MM.1S (cell line): ENCODE data around the gene CEP19.

Experiments
- EZH2 ChIP-seq: fragments of 300-600 bp; sonication (generic); optimal IDR thresholded peaks from 2 replicates; pipeline ENCODE3; 2017; ENCODE audit warnings: low read depth, mild to moderate bottlenecking, antibody characterized with exemption, low read length, mixed read lengths
- TF ChIP-seq, protein P1 (sequence below): fragments of 300-600 bp; sonication (generic); IDR thresholded peaks from 2 replicates; pipeline ENCODE4 v1.5.1; 2016; ENCODE audit warnings: antibody characterized with exemption, low read length, mixed read lengths

DNA sequence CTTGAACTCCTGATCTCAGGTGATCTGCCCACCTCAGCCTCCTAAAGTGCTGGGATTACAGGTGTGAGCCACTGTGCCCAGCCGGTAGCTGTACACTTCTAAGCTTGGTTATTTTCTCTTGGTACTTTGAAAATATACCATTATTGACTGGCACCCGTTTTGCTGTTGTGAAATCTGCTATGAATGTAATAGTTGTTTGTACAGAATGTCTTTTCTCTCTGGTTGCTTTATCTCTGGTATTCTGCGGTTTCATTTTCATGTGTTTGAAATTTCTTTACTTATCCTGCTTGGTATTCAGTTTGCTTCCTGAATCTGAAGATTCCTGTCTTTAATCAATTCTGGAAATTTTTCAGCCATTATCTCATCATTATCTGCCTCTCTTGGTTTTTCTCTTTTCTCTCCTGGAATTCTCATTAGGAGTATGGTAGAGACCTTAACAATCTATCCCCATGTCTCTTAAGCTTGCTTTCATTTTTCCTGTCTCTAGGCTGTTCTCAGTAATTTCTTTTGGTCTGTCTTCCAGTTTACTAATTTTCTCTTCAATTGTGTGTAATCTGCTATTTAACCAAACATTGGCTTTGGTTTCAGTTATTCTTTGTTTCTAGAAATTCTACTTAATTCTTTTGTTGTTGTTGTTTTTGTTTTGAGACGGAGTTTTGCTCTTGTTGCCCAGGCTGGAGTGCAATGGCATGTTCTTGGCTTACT lies 24.8 kb upstream of the CEP19 start:
- TF ChIP-seq, protein P1, sequence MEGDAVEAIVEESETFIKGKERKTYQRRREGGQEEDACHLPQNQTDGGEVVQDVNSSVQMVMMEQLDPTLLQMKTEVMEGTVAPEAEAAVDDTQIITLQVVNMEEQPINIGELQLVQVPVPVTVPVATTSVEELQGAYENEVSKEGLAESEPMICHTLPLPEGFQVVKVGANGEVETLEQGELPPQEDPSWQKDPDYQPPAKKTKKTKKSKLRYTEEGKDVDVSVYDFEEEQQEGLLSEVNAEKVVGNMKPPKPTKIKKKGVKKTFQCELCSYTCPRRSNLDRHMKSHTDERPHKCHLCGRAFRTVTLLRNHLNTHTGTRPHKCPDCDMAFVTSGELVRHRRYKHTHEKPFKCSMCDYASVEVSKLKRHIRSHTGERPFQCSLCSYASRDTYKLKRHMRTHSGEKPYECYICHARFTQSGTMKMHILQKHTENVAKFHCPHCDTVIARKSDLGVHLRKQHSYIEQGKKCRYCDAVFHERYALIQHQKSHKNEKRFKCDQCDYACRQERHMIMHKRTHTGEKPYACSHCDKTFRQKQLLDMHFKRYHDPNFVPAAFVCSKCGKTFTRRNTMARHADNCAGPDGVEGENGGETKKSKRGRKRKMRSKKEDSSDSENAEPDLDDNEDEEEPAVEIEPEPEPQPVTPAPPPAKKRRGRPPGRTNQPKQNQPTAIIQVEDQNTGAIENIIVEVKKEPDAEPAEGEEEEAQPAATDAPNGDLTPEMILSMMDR = no peak
- no peak for TF ChIP-seq EZH2
